PC-3 (cell line): ENCODE results near the gene ACER3. TPM values are rescaled to one million over a fixed set of nuclear protein-coding genes. Genes with fewer than 3 reads are reported as not detected.

Experiments
- ATAC-seq: fragments of 200-7000 bp; cut with Tn5 transposase; 2 replicates; pipeline ENCODE4 v1.9.1; 2020; ENCODE audit warnings: mild to moderate bottlenecking, moderate library complexity
- BruUV-seq: library from RNA; stranded (reverse); fragments of 400-500 nt; replicated peaks from 2 replicates; lab custom pipeline; 2021; lab: Mats Ljungman, UMichigan
- CTCF ChIA-PET: fragments of 300-600 bp; sonication (Branson Sonifier 250); formaldehyde crosslinking; loops from one replicate; lab custom pipeline; 2022; ENCODE audit warnings: antibody characterized with exemption; lab: Charles Lee
- POLR2A ChIA-PET: fragments of 300-600 bp; sonication (Branson Sonifier 250); formaldehyde crosslinking; loops from one replicate; lab custom pipeline; 2022; ENCODE audit warnings: antibody characterized with exemption; ENCODE audit not compliant: unreplicated experiment; lab: Charles Lee
- DNase-seq: peaks from one replicate; pipeline ENCODE4 v3.0.0-alpha.2; 2015
- H2AFZ ChIP-seq: fragments of 300-600 bp; sonication (generic); 2 replicates; pipeline ENCODE4 v1.6.0; 2016; ENCODE audit warnings: antibody characterized with exemption, low read length
- H3F3A ChIP-seq: fragments of 300-600 bp; sonication (generic); one replicate; pipeline ENCODE4 v1.6.0; 2017; ENCODE audit warnings: antibody characterized with exemption, low read length, control low read depth, mild to moderate bottlenecking; ENCODE audit not compliant: unreplicated experiment
- H3K27ac ChIP-seq: fragments of 300-600 bp; sonication (generic); 2 replicates; pipeline ENCODE4 v1.5.1; 2016; ENCODE audit warnings: mild to moderate bottlenecking, low read length
- H3K27me3 ChIP-seq: fragments of 300-600 bp; sonication (generic); 2 replicates; pipeline ENCODE4 v1.6.1; 2016; ENCODE audit warnings: low read length, mixed read lengths
- H3K36me3 ChIP-seq: fragments of 300-600 bp; sonication (generic); 2 replicates; pipeline ENCODE4 v1.6.1; 2016; ENCODE audit warnings: low read depth, mixed run types, low read length, mixed read lengths
- H3K4me1 ChIP-seq: fragments of 300-600 bp; sonication (generic); 2 replicates; pipeline ENCODE4 v1.5.1; 2016; ENCODE audit warnings: low read length; ENCODE audit not compliant: insufficient read depth
- H3K4me2 ChIP-seq: fragments of 300-600 bp; sonication (generic); 2 replicates; pipeline ENCODE4 v1.6.0; 2016; ENCODE audit warnings: low read length
- H3K4me3 ChIP-seq: fragments of 300-600 bp; sonication (generic); 2 replicates; pipeline ENCODE4 v1.5.1; 2016; ENCODE audit warnings: mild to moderate bottlenecking, low read length, mixed read lengths
- H3K79me2 ChIP-seq: fragments of 300-600 bp; sonication (generic); 2 replicates; pipeline ENCODE4 v1.6.1; 2017; ENCODE audit warnings: low read length, mixed read lengths
- H3K9ac ChIP-seq: fragments of 300-600 bp; sonication (generic); 2 replicates; pipeline ENCODE4 v1.6.0; 2016; ENCODE audit warnings: mild to moderate bottlenecking, low read length
- H3K9me2 ChIP-seq: fragments of 300-600 bp; sonication (generic); replicated peaks from 2 replicates; pipeline ENCODE4 v1.6.1; 2016; ENCODE audit warnings: mixed run types, low read length, mixed read lengths
- H3K9me3 ChIP-seq: fragments of 300-600 bp; sonication (generic); 2 replicates; pipeline ENCODE4 v1.6.1; 2016; ENCODE audit warnings: low read length, mixed read lengths
- H4K20me1 ChIP-seq: fragments of 300-600 bp; sonication (generic); 2 replicates; pipeline ENCODE4 v1.6.1; 2016; ENCODE audit warnings: low read length, mixed read lengths
- EZH2 ChIP-seq: fragments of 300-600 bp; sonication (generic); IDR thresholded peaks from one replicate; pipeline ENCODE4 v1.6.1; 2017; ENCODE audit warnings: antibody characterized with exemption, mild to moderate bottlenecking, low read length; ENCODE audit not compliant: unreplicated experiment
- EZH2phosphoT487 ChIP-seq: fragments of 300-600 bp; sonication (generic); IDR thresholded peaks from 2 replicates; pipeline ENCODE4 v1.6.1; 2018; ENCODE audit warnings: mild to moderate bottlenecking, antibody characterized with exemption, low read length, borderline replicate concordance
- intact Hi-C: fragments of 100-400 bp; cut with micrococcal nuclease; formaldehyde crosslinking; loops from 2 replicates; pipeline ENCODE4 v1.9.0; 2023
- total RNA-seq: library from RNA; depleted of rRNA; stranded (reverse); fragments of >200 nt; gene quantifications from 2 replicates; pipeline ENCODE4 v1.2.3, GENCODE V29; 2014
- TF ChIP-seq, protein P1 (sequence below): fragments of 300-600 bp; sonication (generic); conservative IDR thresholded peaks from 2 replicates; pipeline ENCODE4 v1.5.1; 2017; ENCODE audit warnings: antibody characterized with exemption, low read depth, mild to moderate bottlenecking, low read length

Gene ACER3
- total RNA-seq, 1 experiment from 2014 or later, result 17.3 TPM

DNA sequence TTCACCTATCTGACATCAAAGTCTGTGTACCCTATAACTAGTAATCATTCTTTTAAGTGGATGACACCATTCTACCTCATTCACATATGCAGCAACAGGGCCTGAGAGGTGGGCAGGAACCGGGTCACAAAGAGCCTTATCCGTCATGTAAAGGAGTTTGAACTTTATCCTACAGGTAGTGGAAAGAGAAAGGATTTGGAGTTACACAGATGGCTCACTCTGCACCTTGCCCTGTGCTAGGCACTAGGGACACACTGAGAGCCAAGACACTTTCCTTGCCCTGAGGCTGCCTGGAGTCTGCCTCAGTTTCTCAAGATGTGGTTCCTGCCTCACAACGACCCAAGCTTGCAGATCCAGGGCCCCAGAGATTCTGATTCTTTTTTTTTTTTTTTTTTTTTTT lies 14.3 kb upstream of the ACER3 start:
- Histone ChIP-seq H3K4me3 (no peak overlapping the region), H3F3A (no peaks in the 10 kb centered on the region), H3K9me2 (no peaks in the 10 kb centered on the region), H3K4me2 (no peak overlapping the region), H4K20me1 (no peaks in the 10 kb centered on the region), H3K27ac (no peak overlapping the region), H3K4me1 (no peaks in the 10 kb centered on the region), H3K9ac (no peak overlapping the region), H3K9me3 (no peaks in the 10 kb centered on the region), H2AFZ (no peak overlapping the region), H3K79me2 (no peaks in the 10 kb centered on the region), H3K27me3 (no peaks in the 10 kb centered on the region), H3K36me3 (no peaks in the 10 kb centered on the region)
- intact Hi-C loops, result no loop called here
- DNase-seq (no peak), ATAC-seq (no peak)
- ChIA-PET CTCF (no interaction called here), POLR2A (no interaction called here)
- no peak for TF ChIP-seq EZH2
- no peak for TF ChIP-seq EZH2phosphoT487
- TF ChIP-seq, protein P1, sequence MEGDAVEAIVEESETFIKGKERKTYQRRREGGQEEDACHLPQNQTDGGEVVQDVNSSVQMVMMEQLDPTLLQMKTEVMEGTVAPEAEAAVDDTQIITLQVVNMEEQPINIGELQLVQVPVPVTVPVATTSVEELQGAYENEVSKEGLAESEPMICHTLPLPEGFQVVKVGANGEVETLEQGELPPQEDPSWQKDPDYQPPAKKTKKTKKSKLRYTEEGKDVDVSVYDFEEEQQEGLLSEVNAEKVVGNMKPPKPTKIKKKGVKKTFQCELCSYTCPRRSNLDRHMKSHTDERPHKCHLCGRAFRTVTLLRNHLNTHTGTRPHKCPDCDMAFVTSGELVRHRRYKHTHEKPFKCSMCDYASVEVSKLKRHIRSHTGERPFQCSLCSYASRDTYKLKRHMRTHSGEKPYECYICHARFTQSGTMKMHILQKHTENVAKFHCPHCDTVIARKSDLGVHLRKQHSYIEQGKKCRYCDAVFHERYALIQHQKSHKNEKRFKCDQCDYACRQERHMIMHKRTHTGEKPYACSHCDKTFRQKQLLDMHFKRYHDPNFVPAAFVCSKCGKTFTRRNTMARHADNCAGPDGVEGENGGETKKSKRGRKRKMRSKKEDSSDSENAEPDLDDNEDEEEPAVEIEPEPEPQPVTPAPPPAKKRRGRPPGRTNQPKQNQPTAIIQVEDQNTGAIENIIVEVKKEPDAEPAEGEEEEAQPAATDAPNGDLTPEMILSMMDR, result no peak
- BruUV-seq, result no TSS peak

DNA sequence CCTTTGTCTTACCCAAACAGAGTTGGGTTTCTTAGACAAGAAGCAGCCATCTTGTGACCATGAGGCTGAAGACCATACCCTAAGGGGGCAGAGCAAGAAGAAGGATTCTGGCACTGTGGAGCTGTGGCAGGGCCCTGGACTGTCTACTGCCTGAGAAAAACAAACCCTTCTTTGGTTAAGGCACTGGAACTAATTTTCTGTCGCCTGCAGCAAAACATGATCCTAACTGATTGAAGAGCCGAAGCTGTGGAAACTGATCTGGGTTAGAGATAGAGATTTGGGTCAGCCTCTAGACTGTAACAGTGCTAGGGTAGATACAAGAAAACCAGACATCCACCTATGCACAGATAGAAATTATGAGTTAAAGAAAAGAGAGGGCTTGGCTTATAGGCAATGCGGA lies 11.3 kb upstream of the ACER3 start:
- Histone ChIP-seq H3K4me1 (no peaks in the 10 kb centered on the region), H3K27ac (no peak overlapping the region), H3K79me2 (no peaks in the 10 kb centered on the region), H3K9ac (no peak overlapping the region), H4K20me1 (no peaks in the 10 kb centered on the region), H3K4me2 (no peak overlapping the region), H3K4me3 (no peak overlapping the region), H3F3A (no peaks in the 10 kb centered on the region), H3K9me2 (no peaks in the 10 kb centered on the region), H3K9me3 (no peaks in the 10 kb centered on the region), H3K27me3 (no peaks in the 10 kb centered on the region), H2AFZ (no peak overlapping the region), H3K36me3 (no peaks in the 10 kb centered on the region)
- ChIA-PET POLR2A (no interaction called here), CTCF (no interaction called here)
- no peak for ATAC-seq
- TF ChIP-seq, protein P1, result no peak
- TF ChIP-seq EZH2, result no peak
- no peak for TF ChIP-seq EZH2phosphoT487
- intact Hi-C loops, result no loop called here
- no peak for DNase-seq
- no TSS peak for BruUV-seq

DNA sequence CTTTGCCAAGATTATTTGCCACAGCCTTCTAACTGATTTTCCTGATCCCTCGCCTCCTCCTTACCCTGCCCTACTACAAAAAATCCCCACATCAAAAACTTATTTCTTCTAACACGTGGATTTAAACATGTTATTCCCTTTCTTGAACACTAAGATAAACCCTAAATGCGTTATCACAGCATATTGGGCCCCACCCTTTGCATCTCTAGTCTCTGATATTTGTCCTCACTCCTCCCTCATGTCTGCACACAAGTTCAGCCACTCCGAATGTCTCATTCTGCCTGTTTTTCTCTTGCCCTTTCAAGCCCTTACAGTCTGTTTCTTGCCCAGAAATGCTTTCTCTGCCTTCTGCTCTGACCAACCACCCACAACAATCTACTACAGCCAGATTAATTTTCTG lies 10.6 kb upstream of the ACER3 start:
- Histone ChIP-seq H3K4me1 (no peaks in the 10 kb centered on the region), H2AFZ (no peak overlapping the region), H3K4me3 (no peak overlapping the region), H3K79me2 (no peaks in the 10 kb centered on the region), H3K27me3 (no peaks in the 10 kb centered on the region), H3K4me2 (no peak overlapping the region), H3K27ac (no peak overlapping the region), H4K20me1 (no peaks in the 10 kb centered on the region), H3K9me2 (no peaks in the 10 kb centered on the region), H3K36me3 (no peaks in the 10 kb centered on the region), H3K9me3 (no peaks in the 10 kb centered on the region), H3K9ac (no peak overlapping the region), H3F3A (no peaks in the 10 kb centered on the region)
- no peak for DNase-seq
- TF ChIP-seq EZH2 (no peak), EZH2phosphoT487 (no peak)
- TF ChIP-seq, protein P1, result no peak
- intact Hi-C loops, result no loop called here
- CTCF ChIA-PET, result no interaction called here
- POLR2A ChIA-PET, result no interaction called here
- no peak for ATAC-seq
- BruUV-seq, result no TSS peak
